ENCODE results near the gene OR13F1. TPM values are rescaled to one million over a fixed set of nuclear protein-coding genes. Genes with fewer than 3 reads are reported as not detected.

OR13F1 gene, protein sequence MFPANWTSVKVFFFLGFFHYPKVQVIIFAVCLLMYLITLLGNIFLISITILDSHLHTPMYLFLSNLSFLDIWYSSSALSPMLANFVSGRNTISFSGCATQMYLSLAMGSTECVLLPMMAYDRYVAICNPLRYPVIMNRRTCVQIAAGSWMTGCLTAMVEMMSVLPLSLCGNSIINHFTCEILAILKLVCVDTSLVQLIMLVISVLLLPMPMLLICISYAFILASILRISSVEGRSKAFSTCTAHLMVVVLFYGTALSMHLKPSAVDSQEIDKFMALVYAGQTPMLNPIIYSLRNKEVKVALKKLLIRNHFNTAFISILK
- total RNA-seq (2022; extraction: Qiagen RNA extraction; ENCODE audit: low read depth), result not detected in 5 replicates

DNA sequence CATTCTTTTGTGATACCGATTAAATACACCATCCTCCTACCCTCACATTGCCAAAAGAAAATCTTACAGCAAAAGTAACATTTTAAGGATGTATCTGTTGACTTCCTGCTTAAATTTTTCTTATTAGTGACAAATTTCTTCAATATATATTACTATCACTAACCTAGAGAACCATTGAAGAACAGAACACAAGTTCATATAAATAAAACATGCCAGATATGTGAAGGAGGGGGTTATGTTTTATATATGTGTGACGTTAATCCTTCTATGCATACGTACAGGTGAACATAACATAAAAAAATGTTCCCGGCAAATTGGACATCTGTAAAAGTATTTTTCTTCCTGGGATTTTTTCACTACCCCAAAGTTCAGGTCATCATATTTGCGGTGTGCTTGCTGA lies at the start of gene OR13F1:
TSS of gene OR13F1 (plus strand) at position 301 of the 400 bp plus-strand sequence. CDS start at position 301, 0 bp downstream.

DNA sequence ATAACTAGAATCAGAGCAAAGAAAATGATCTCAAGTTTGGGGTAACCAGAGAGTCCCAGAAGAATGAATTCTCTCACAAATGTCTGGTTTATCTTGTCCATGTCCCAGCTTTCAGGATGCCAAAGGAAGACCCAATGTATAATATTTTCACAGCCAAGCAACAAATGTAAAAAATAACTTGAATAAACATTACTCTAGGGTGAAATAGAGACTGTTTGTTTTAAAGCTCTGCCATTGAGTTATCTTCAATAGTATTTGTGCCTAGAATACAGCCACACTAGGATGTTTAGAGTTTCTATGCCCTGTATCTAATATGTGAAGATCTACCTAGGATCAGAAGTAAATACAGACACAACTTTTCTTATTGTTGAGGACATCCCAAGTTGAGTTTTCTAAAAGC lies 23.0 kb downstream of the OR13F1 start, which contains the start of gene OR13C4:
TSS of gene OR13C4 (minus strand) at position 101 of the 400 bp plus-strand sequence. CDS start at position 101, 0 bp downstream.

DNA sequence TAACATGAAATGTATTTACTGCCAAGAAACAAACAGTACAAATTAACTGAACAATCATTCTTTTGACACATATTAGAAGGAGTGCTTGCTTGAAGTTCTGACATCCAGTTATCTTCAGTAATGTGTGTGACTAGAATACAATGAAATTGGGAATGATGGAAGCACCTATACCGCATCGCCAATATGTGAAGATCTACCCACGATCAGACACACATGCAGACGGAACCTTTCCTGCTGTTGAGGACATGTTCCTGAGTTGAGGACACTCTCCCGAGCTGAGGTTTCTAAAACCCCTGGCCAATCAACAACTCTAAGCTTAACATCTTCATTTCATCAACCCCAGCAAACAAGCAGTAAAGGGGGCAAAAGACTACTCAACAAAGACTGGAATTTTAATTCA lies 32.7 kb downstream of the OR13F1 start, which contains the start of gene OR13C3:
TSS of gene OR13C3 (minus strand) at position 101 of the 400 bp plus-strand sequence. CDS start 133 bp downstream, outside the sequence.

Other genes starting within 250 kb of the OR13F1 start
- gene OR13C4, start 22.9 kb downstream of the OR13F1 start, total RNA-seq (2022; extraction: Qiagen RNA extraction; ENCODE audit: low read depth), result not detected in 5 replicates
- gene OR13C3, start 32.6 kb downstream of the OR13F1 start, total RNA-seq (2022; extraction: Qiagen RNA extraction; ENCODE audit: low read depth), result not detected in 5 replicates
- not detected in 5 replicates for gene OR13C8, start 64.9 kb downstream of the OR13F1 start, total RNA-seq (2022; extraction: Qiagen RNA extraction; ENCODE audit: low read depth)
- gene OR13C5, start 95.2 kb downstream of the OR13F1 start, total RNA-seq (2022; extraction: Qiagen RNA extraction; ENCODE audit: low read depth), result not detected in 5 replicates
- not detected in 5 replicates for gene OR13C2, start 101.4 kb downstream of the OR13F1 start, total RNA-seq (2022; extraction: Qiagen RNA extraction; ENCODE audit: low read depth)
- gene OR13C9, start 113.9 kb downstream of the OR13F1 start, total RNA-seq (2022; extraction: Qiagen RNA extraction; ENCODE audit: low read depth), result not detected in 5 replicates
- gene OR13D1, start 190.3 kb downstream of the OR13F1 start, total RNA-seq (2022; extraction: Qiagen RNA extraction; ENCODE audit: low read depth), result not detected in 5 replicates
- gene NIPSNAP3A, start 243.4 kb downstream of the OR13F1 start, total RNA-seq (2022; extraction: Qiagen RNA extraction; ENCODE audit: low read depth), result 10.7 to 17.1 TPM (median 13.8 TPM) in 5 replicates

All from A549 treated with DMSO at 1 μM for 4 hours (cell line).